H9 (cell line): ENCODE data around the gene MRPS10. TPM values are rescaled to one million over a fixed set of nuclear protein-coding genes. Genes with fewer than 3 reads are reported as not detected.

Experiments used
- DNase-seq: peaks from one replicate; pipeline ENCODE4 v3.0.0-alpha.2; 2017
- H2AFZ ChIP-seq: one replicate; pipeline ENCODE4 v1.6.1; 2013; ENCODE audit warnings: mild to moderate bottlenecking, low read length, control low read depth, moderate library complexity
- H2AK5ac ChIP-seq: 2 replicates; pipeline ENCODE4 v1.6.1; 2013; ENCODE audit warnings: low read length, control low read depth, mixed read lengths; ENCODE audit not compliant: insufficient read length
- H2BK120ac ChIP-seq: one replicate; pipeline ENCODE4 v1.6.1; 2013; ENCODE audit warnings: low read depth, mild to moderate bottlenecking, low read length, control low read depth, inconsistent platforms; ENCODE audit not compliant: poor library complexity, severe bottlenecking
- H2BK12ac ChIP-seq: 2 replicates; pipeline ENCODE4 v1.6.1; 2013; ENCODE audit warnings: low read length, control low read depth, mixed read lengths, low read depth; ENCODE audit not compliant: insufficient read length
- H2BK15ac ChIP-seq: 2 replicates; pipeline ENCODE4 v1.6.1; 2013; ENCODE audit warnings: low read depth, low read length, control low read depth
- H2BK20ac ChIP-seq: one replicate; pipeline ENCODE4 v1.6.1; 2013; ENCODE audit warnings: low read depth, mild to moderate bottlenecking, low read length, control low read depth, inconsistent platforms; ENCODE audit not compliant: poor library complexity, severe bottlenecking
- H2BK5ac ChIP-seq: 2 replicates; pipeline ENCODE4 v1.6.1; 2013; ENCODE audit warnings: low read length, control low read depth, mixed read lengths; ENCODE audit not compliant: insufficient read length
- H3K14ac ChIP-seq: 2 replicates; pipeline ENCODE4 v1.6.1; 2013; ENCODE audit warnings: low read length, control low read depth; ENCODE audit not compliant: insufficient read depth
- H3K18ac ChIP-seq: 2 replicates; pipeline ENCODE4 v1.6.1; 2013; ENCODE audit warnings: low read depth, mild to moderate bottlenecking, mixed read lengths, low read length, control low read depth; ENCODE audit not compliant: insufficient read length
- H3K23ac ChIP-seq: 2 replicates; pipeline ENCODE4 v1.6.1; 2013; ENCODE audit warnings: low read length, control low read depth, mixed read lengths, low read depth; ENCODE audit not compliant: insufficient read length
- H3K23me2 ChIP-seq: 2 replicates; pipeline ENCODE4 v1.6.1; 2013; ENCODE audit warnings: low read depth, mild to moderate bottlenecking, mixed read lengths, low read length, control low read depth; ENCODE audit not compliant: insufficient read length, poor library complexity, severe bottlenecking
- H3K27ac ChIP-seq: 2 replicates; pipeline ENCODE4 v1.5.1; 2013; ENCODE audit warnings: low read length, control low read depth, mixed read lengths, low read depth; ENCODE audit not compliant: insufficient read length
- H3K27me3 ChIP-seq: 2 replicates; pipeline ENCODE4 v1.6.1; 2013; ENCODE audit warnings: low read length, control low read depth, inconsistent platforms; ENCODE audit not compliant: insufficient read depth
- H3K4ac ChIP-seq: 2 replicates; pipeline ENCODE4 v1.6.1; 2013; ENCODE audit warnings: low read depth, mild to moderate bottlenecking, control low read depth, inconsistent platforms, low read length, moderate library complexity
- H3K4me1 ChIP-seq: 2 replicates; pipeline ENCODE4 v1.6.1; 2013; ENCODE audit warnings: low read length, control low read depth, inconsistent platforms; ENCODE audit not compliant: insufficient read depth
- H3K4me2 ChIP-seq: 2 replicates; pipeline ENCODE4 v1.6.1; 2013; ENCODE audit warnings: low read length, control low read depth, mixed read lengths; ENCODE audit not compliant: insufficient read length, insufficient read depth
- H3K56ac ChIP-seq: 2 replicates; pipeline ENCODE4 v1.6.1; 2013; ENCODE audit warnings: low read depth, mild to moderate bottlenecking, mixed read lengths, low read length, control low read depth; ENCODE audit not compliant: insufficient read length
- H3K79me1 ChIP-seq: 2 replicates; pipeline ENCODE4 v1.6.1; 2013; ENCODE audit warnings: low read depth, mild to moderate bottlenecking, moderate library complexity, low read length, control low read depth, inconsistent platforms; ENCODE audit not compliant: insufficient read depth, poor library complexity, severe bottlenecking
- H3K79me2 ChIP-seq: 2 replicates; pipeline ENCODE4 v1.6.1; 2013; ENCODE audit warnings: low read length, control low read depth, inconsistent platforms; ENCODE audit not compliant: insufficient read depth
- H3K9ac ChIP-seq: 2 replicates; pipeline ENCODE4 v1.6.1; 2013; ENCODE audit warnings: low read length, control low read depth, mixed read lengths; ENCODE audit not compliant: insufficient read length; ENCODE audit errors: extremely low read depth
- H3K9me3 ChIP-seq: one replicate; pipeline ENCODE4 v1.6.1; 2013; ENCODE audit warnings: low read depth, low read length, inconsistent platforms; ENCODE audit not compliant: control insufficient read depth
- H3T11ph ChIP-seq: one replicate; pipeline ENCODE4 v1.6.1; 2013; ENCODE audit warnings: mild to moderate bottlenecking, low read length, control low read depth, inconsistent platforms
- H4K20me1 ChIP-seq: one replicate; pipeline ENCODE4 v1.6.1; 2013; ENCODE audit not compliant: control insufficient read depth, insufficient read length, insufficient read depth
- H4K5ac ChIP-seq: 2 replicates; pipeline ENCODE4 v1.6.1; 2013; ENCODE audit warnings: low read depth, mild to moderate bottlenecking, mixed read lengths, low read length, control low read depth; ENCODE audit not compliant: insufficient read length
- H4K8ac ChIP-seq: replicated peaks from 2 replicates; pipeline ENCODE4 v1.6.1; 2013; ENCODE audit warnings: low read length, control low read depth, mixed read lengths, low read depth; ENCODE audit not compliant: insufficient read length
- H4K91ac ChIP-seq: 2 replicates; pipeline ENCODE4 v1.6.1; 2013; ENCODE audit warnings: low read depth, mild to moderate bottlenecking, moderate library complexity, mixed read lengths, low read length, control low read depth; ENCODE audit not compliant: insufficient read length
- H3K27ac Mint-ChIP-seq, 3 experiments: 2 replicates in 2 of 3; 3 replicates in 1 of 3; pipeline ENCODE4 v1.8.0; 2020 to 2021; ENCODE audit warnings: mixed read lengths in 3 of 3, mild to moderate bottlenecking in 1 of 3, moderate library complexity in 1 of 3
- H3K27me3 Mint-ChIP-seq: 2 replicates; pipeline ENCODE4 v1.8.0; 2021; ENCODE audit warnings: low read depth, mild to moderate bottlenecking, moderate library complexity, mixed read lengths
- H3K36me3 Mint-ChIP-seq, 3 experiments: 2 replicates in 2 of 3; 3 replicates in 1 of 3; pipeline ENCODE4 v1.8.0; 2020 to 2021; ENCODE audit warnings: low read depth in 3 of 3, mixed read lengths in 3 of 3; ENCODE audit not compliant: insufficient read depth in 1 of 3
- H3K4me1 Mint-ChIP-seq, 2 experiments: 2 replicates each; pipeline ENCODE4 v1.8.0; 2020; ENCODE audit warnings: mixed read lengths in 2 of 2
- H3K4me3 Mint-ChIP-seq, 2 experiments: 2 replicates in 1 of 2; 3 replicates in 1 of 2; pipeline ENCODE4 v1.8.0; 2020 to 2021; ENCODE audit warnings: mild to moderate bottlenecking in 2 of 2, mixed read lengths in 2 of 2, moderate library complexity in 1 of 2
- H3K9me3 Mint-ChIP-seq, 2 experiments: 2 replicates in 1 of 2; 3 replicates in 1 of 2; pipeline ENCODE4 v1.8.0; 2020; ENCODE audit warnings: mild to moderate bottlenecking in 2 of 2, mixed read lengths in 2 of 2, moderate library complexity in 1 of 2
- CTCF ChIP-seq: fragments of 200-600 bp; sonication (generic); conservative IDR thresholded peaks from 3 replicates; pipeline ENCODE4 v1.8.0; 2021; ENCODE audit warnings: antibody characterized with exemption, mild to moderate bottlenecking
- WGBS: extraction: QIAGEN DNeasy Blood & Tissue Kit; methylation state at CpG from one replicate; pipeline ENCODE4 v1.1.7; 2013; ENCODE audit warnings: missing lambda C conversion rate, low lambda C conversion rate, mixed read lengths; ENCODE audit not compliant: insufficient read length; ENCODE audit errors: extremely low coverage; 5-methylcytosine and 5-hydroxymethylcytosine counted together
- total RNA-seq: library from RNA; stranded (reverse); gene quantifications from 2 replicates; pipeline ENCODE4 v1.2.1, GENCODE V29; 2021

MRPS10 gene
- total RNA-seq, 1 experiment from 2014 or later, result 33.9 TPM

GRCh38 chr6:42257063-42257462 is 39.4 kb upstream of the MRPS10 start:
- peak overlapping the region in 1 of 2 experiments; percentile 54; a peak in 1 of 5 replicates for H3K4me3 Mint-ChIP-seq
- H3K79me1 ChIP-seq, result no peaks in the 10 kb centered on the region
- no peak overlapping the region for H2BK15ac ChIP-seq
- no peaks in the 10 kb centered on the region; the same call in 1 of the 2 replicates for H3K27me3 Mint-ChIP-seq
- no peaks in the 10 kb centered on the region for H3K27me3 ChIP-seq
- no peak overlapping the region for H2BK12ac ChIP-seq
- H3K9ac ChIP-seq, result no peak overlapping the region
- no peak overlapping the region for H2AFZ ChIP-seq
- no peak overlapping the region for H4K91ac ChIP-seq
- H2AK5ac ChIP-seq, result no peak overlapping the region
- no peak overlapping the region for H2BK20ac ChIP-seq
- no peak overlapping the region for H4K5ac ChIP-seq
- H4K8ac ChIP-seq, result no peak overlapping the region
- no peak overlapping the region for H3K4me2 ChIP-seq
- H4K20me1 ChIP-seq, result no peaks in the 10 kb centered on the region
- H3K9me3 Mint-ChIP-seq, result no peaks in the 10 kb centered on the region
- no CpG with 5 or more reads among the region's 3 CpGs for WGBS
- no peak overlapping the region for H3K56ac ChIP-seq
- no peaks in the 10 kb centered on the region for H3K79me2 ChIP-seq
- H3K14ac ChIP-seq, result no peak overlapping the region
- H3K23me2 ChIP-seq, result no peaks in the 10 kb centered on the region
- no peak overlapping the region for H3K4ac ChIP-seq
- peaks cover 35 to 55% of the 10 kb centered on the region in 2 experiments for H3K4me1 Mint-ChIP-seq
- H3K23ac ChIP-seq, result no peak overlapping the region
- no peak overlapping the region for H2BK120ac ChIP-seq
- peaks cover 43 to 54% (median 52%) of the 10 kb centered on the region in 3 experiments for H3K36me3 Mint-ChIP-seq
- peak overlapping the region; percentile 68 to 99 (median 92); a peak in 6 of 7 replicates for H3K27ac Mint-ChIP-seq
- no peak overlapping the region for H3K18ac ChIP-seq
- H2BK5ac ChIP-seq, result no peak overlapping the region
- no peak for DNase-seq
- no peaks in the 10 kb centered on the region for H3K9me3 ChIP-seq
- peak overlapping the region; percentile 35 for H3K27ac ChIP-seq
- H3T11ph ChIP-seq, result no peak overlapping the region
- peaks cover 16% of the 10 kb centered on the region; the same call in 1 of the 2 replicates for H3K4me1 ChIP-seq
- TF ChIP-seq CTCF, result no peak
